Measurements from ENCODE around the gene CRISPLD2. TPM values are rescaled to one million over a fixed set of nuclear protein-coding genes. Genes with fewer than 3 reads are reported as not detected.

Gene CRISPLD2
- polyA plus RNA-seq, 1 experiment, result 103 TPM

DNA sequence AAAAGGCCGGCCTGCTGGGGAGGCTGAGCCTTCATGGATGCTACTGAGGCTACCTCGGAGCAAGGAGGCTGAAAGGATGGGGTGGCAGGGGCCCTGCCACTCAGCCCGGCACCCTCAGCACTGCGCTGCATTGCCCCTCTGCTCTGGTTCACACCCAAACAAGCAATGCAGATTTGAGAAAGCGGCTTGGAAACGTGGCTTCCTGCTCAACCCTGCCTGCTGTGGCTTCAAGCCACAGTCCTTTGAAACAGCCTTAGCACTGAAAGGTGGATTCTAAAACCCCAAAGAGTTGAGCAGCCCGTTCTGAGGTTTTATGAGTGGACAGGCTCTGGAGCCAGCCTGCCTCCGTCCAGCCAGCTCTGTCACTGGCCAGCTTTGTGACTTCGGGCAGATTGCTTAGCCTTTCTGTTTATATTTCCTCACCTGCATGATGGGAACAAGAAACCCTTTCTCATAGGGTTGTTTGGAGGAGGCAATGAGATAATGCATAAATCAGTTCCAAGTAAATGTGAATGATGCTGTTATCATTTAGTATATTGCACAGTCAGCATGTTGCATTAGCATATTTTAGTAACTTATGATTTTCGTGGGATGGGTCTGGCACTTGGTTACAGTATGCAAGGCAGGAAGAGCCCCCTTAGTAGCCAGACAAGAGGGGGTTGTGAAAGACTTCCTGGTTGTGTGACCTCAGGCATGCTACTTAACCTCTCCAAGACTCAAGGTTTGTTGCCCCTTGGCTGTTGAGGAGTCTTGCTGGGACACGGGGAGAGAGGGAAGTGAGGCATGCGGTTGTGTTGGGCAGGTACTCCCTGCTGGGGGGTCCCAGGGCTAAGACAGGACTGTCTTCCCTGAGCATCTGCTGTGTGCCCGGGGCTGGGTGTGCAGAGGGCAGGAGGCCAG is 23.6 kb downstream of the CRISPLD2 start:
- no peaks in the 10 kb centered on the region for H3K27me3 ChIP-seq (ENCODE audit: control insufficient read depth, insufficient read depth, low read length)
- H3K27ac ChIP-seq (ENCODE audit: low read depth, low read length), result peak overlapping the region; percentile 31
- POLR2A ChIA-PET, result no interaction called here
- H3K4me3 ChIP-seq (ENCODE audit: low read depth, low read length), result no peak overlapping the region
- H3K9me3 ChIP-seq (ENCODE audit: control insufficient read depth, insufficient read depth, low read length), result peaks cover 3% of the 10 kb centered on the region; the same call in 1 of the 2 replicates
- TF ChIP-seq CTCF (IDR thresholded peaks at IDR 0.05; ENCODE audit: low read depth, low read length), result no peak
- CTCF ChIA-PET, result interaction anchor here (0.6 kb wide), 1 partner anchor 379 kb away, joined by 3 read pairs; no protein-coding TSS in a partner anchor
- no peak for DNase-seq (ENCODE audit: low read depth, low spot score)

DNA sequence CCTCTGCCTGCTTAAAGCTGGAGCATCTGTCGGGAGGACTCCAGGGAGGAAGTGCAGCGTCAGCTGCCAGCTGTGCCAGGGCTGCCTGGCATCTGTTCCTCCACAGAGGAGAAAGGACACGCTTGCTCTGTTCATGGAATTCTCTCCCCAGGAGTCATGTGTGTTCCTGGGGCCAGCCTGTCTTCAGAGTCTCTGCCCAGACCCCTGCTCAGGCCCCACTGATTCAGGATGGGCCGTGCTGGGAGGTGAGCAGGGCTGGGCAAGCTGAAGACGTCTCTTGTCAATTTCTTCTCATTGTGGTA is 24.2 kb downstream of the CRISPLD2 start:
- Histone ChIP-seq H3K9me3 (ENCODE audit: control insufficient read depth, insufficient read depth, low read length) (peaks cover 3% of the 10 kb centered on the region; the same call in 1 of the 2 replicates), H3K27ac (ENCODE audit: low read depth, low read length) (no peak overlapping the region), H3K27me3 (ENCODE audit: control insufficient read depth, insufficient read depth, low read length) (no peaks in the 10 kb centered on the region), H3K4me3 (ENCODE audit: low read depth, low read length) (no peak overlapping the region)
- ChIA-PET POLR2A (no interaction called here), CTCF (no interaction called here)
- DNase-seq (ENCODE audit: low read depth, low spot score), result no peak
- TF ChIP-seq CTCF (IDR thresholded peaks at IDR 0.05; ENCODE audit: low read depth, low read length), result no peak

DNA sequence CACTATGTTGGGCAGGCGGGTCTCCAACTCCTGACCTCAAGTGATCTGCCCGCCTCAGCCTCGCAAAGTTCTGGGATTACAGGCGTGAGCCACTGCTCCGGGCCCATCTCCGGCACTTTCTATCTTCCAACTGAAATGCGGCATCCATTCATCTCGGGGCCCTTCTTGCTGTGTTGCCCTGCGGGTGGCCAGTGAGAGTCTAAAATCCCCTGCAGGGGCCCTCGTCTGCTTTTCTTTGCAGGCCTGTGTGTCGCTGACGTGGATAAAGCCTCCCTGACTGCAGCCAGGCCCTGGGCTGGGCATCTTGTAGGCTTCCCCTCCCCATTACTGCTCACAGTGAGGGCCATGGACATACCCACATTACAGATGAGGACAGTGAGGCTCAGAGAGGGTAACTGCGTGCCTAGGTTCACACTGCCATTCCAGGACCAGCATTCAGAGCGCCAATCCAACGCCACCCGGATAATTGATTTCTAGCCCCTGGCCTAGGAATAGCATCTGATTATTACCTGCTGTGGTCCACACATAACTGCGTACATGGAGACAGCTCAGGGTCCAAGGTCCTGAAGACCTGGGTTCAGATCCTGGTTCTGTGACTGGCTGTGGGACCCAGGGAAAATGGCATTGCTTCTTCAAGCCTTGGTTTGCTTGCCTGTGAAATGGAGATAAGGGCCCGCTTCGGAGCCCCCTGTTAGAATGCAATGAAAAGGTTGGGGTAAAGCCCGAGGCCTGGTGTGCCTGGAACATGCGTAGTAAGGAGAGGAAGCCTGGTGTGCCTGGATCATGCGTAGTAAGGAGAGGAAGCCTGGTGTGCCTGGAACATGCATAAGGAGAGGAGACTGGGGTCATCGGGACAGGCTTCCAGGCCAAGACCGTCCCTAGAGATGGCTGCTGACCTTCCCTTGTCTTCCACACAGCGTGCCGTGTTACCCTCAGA is 25.0 kb downstream of the CRISPLD2 start:
- ChIA-PET POLR2A (no interaction called here), CTCF (no interaction called here)
- no peaks in the 10 kb centered on the region for H3K27me3 ChIP-seq (ENCODE audit: control insufficient read depth, insufficient read depth, low read length)
- no peak for TF ChIP-seq CTCF (IDR thresholded peaks at IDR 0.05; ENCODE audit: low read depth, low read length)
- H3K4me3 ChIP-seq (ENCODE audit: low read depth, low read length), result no peak overlapping the region
- no peak overlapping the region for H3K27ac ChIP-seq (ENCODE audit: low read depth, low read length)
- no peak for DNase-seq (ENCODE audit: low read depth, low spot score)
- H3K9me3 ChIP-seq (ENCODE audit: control insufficient read depth, insufficient read depth, low read length), result peaks cover 3% of the 10 kb centered on the region; the same call in 1 of the 2 replicates

DNA sequence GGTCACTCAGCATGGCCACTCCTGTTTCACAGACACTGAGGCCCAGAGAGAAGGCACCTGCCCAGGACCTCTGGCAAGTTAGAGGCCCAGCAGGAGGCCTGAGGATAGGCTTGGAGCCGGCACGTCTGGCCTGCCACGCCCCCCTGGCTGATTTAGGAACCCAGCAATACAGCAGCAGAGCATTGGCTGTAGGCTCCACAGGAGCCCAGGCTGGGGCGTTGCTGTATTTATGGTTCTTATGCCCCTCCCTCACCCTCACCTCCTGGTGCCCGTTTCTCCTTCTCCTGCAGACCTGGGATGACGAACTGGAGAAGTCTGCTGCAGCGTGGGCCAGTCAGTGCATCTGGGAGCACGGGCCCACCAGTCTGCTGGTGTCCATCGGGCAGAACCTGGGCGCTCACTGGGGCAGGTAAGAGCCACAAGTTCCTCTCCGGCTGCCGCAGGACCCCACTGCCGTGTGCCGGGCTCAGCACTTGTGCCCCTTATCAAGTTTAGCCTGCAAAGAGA is 25.8 kb downstream of the CRISPLD2 start:
- ChIA-PET CTCF (no interaction called here), POLR2A (no interaction called here)
- Histone ChIP-seq H3K9me3 (ENCODE audit: control insufficient read depth, insufficient read depth, low read length) (peaks cover 6% of the 10 kb centered on the region), H3K27me3 (ENCODE audit: control insufficient read depth, insufficient read depth, low read length) (no peaks in the 10 kb centered on the region), H3K27ac (ENCODE audit: low read depth, low read length) (no peak overlapping the region), H3K4me3 (ENCODE audit: low read depth, low read length) (no peak overlapping the region)
- DNase-seq (ENCODE audit: low read depth, low spot score), result no peak
- no peak for TF ChIP-seq CTCF (IDR thresholded peaks at IDR 0.05; ENCODE audit: low read depth, low read length)

Data from AG04450 (cell line).